NT2/D1 (cell line): Measurements from ENCODE around the gene CYP27A1.
A peak's percentile ranks its signal among the peaks of the same experiment; 100 is the strongest.

Source experiments
- DNase-seq: peaks from one replicate; pipeline ENCODE4 v3.0.0-alpha.2; 2011; ENCODE audit warnings: low read depth, low spot score
- H3K27me3 ChIP-seq: 2 replicates; pipeline ENCODE4 v1.6.0; 2011; ENCODE audit warnings: mild to moderate bottlenecking; ENCODE audit not compliant: insufficient read length, insufficient read depth
- H3K36me3 ChIP-seq: 2 replicates; pipeline ENCODE4 v1.6.1; 2011; ENCODE audit warnings: mild to moderate bottlenecking, low read length, mixed read lengths; ENCODE audit not compliant: insufficient read depth, insufficient read length
- H3K4me1 ChIP-seq: 2 replicates; pipeline ENCODE4 v1.5.1; 2011; ENCODE audit not compliant: insufficient read depth, insufficient read length
- H3K4me3 ChIP-seq: 2 replicates; pipeline ENCODE4 v1.5.1; 2011; ENCODE audit warnings: low read depth; ENCODE audit not compliant: insufficient read length
- H3K9ac ChIP-seq: 2 replicates; pipeline ENCODE4 v1.6.0; 2011; ENCODE audit warnings: low read depth; ENCODE audit not compliant: insufficient read length
- H3K9me3 ChIP-seq: 2 replicates; pipeline ENCODE4 v1.5.1; 2011; ENCODE audit warnings: mild to moderate bottlenecking, low read length; ENCODE audit not compliant: insufficient read depth
- SUZ12 ChIP-seq: IDR thresholded peaks from 2 replicates; pipeline ENCODE4 v1.6.1; 2011; ENCODE audit not compliant: insufficient read length, insufficient read depth; ENCODE audit errors: extremely low read depth
- YY1 ChIP-seq: IDR thresholded peaks from 2 replicates; pipeline ENCODE4 v1.6.1; 2011; ENCODE audit not compliant: insufficient read length, insufficient read depth
- ZNF274 ChIP-seq: IDR thresholded peaks from 2 replicates; pipeline ENCODE4 v1.6.1; 2011; ENCODE audit warnings: mild to moderate bottlenecking, low read depth, low read length

The CYP27A1 gene

DNA sequence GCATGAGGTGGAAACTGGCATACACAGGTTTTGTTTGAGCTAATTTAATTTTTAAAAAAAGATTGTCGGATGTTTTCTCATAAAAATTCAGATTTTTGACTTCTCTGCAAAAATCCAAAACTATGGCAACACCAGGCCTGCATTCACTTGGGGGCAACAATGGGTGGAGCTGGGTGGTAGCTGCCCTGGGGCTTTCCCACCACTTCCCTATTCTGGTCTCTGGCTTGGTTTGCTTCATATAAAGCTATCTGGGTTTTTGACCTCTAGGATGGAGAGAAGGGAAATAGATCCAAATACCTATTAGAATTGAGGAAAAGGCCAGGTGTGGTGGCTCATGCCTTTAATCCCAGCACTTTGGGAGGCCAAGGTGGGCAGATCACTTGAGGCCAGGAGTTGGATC is 5.5 kb upstream of the CYP27A1 start:
- TF ChIP-seq ZNF274 (no peak), YY1 (no peak), SUZ12 (no peak)
- no peak overlapping the region for H3K4me3 ChIP-seq
- H3K27me3 ChIP-seq = peaks cover 9% of the 10 kb centered on the region
- peaks cover 4% of the 10 kb centered on the region for H3K36me3 ChIP-seq
- H3K4me1 ChIP-seq = no peaks in the 10 kb centered on the region
- H3K9ac ChIP-seq = no peak overlapping the region
- no peak for DNase-seq
- H3K9me3 ChIP-seq = peaks cover 30% of the 10 kb centered on the region

GRCh38 chr2:218777276-218777990 is 4.5 kb upstream of the CYP27A1 start:
- Histone ChIP-seq H3K36me3 (peaks cover 4% of the 10 kb centered on the region), H3K4me1 (no peaks in the 10 kb centered on the region), H3K27me3 (peaks cover 18% of the 10 kb centered on the region), H3K4me3 (no peak overlapping the region), H3K9ac (no peak overlapping the region), H3K9me3 (peaks cover 30% of the 10 kb centered on the region)
- TF ChIP-seq YY1 (no peak), SUZ12 (no peak), ZNF274 (no peak)
- no peak for DNase-seq

GRCh38 chr2:218780046-218780445 is 1.9 kb upstream of the CYP27A1 start:
- H3K36me3 ChIP-seq = no peaks in the 10 kb centered on the region
- peaks cover 38% of the 10 kb centered on the region for H3K27me3 ChIP-seq
- H3K9me3 ChIP-seq = peaks cover 29% of the 10 kb centered on the region
- DNase-seq = no peak
- no peak overlapping the region for H3K4me3 ChIP-seq
- H3K4me1 ChIP-seq = no peaks in the 10 kb centered on the region
- TF ChIP-seq ZNF274 (no peak), YY1 (no peak), SUZ12 (no peak)
- H3K9ac ChIP-seq = no peak overlapping the region

DNA sequence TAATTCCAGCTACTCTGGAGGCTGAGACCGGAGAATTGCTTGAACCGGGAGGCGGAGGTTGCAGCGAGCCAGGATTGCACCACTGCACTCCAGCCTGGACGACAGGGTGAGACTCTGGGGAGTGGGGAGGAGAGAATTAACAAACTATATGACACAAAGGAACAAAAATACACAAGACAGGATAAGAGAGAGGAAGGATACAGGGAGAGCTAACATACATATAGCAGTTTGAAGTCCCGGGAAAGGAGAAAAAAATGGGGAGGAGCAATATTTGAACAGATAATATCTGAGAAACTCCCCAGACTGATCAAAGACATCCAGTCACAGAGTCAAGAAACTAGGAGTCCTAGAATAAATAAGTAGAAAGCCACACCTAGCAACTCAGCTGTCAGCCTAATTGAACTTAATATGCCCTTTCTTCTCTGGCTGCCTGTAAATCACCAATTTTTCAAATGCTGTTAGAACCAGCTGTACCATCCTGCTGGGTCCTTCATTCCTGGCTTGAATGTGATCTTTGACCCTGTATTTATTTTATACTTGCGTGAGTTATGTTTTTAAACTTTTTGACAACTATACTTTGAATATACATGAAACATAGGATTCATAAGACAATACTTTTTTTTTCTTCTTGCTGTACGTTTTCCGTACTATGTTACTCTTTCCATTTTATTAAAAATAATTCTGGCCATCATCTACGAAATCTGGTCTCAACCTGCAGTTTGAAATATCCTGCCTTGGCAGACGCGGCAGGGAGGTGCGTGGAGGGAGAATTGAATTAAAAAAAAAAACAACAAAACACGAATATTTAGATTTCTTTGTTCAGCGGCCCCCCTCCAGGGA is 876 bp upstream of the CYP27A1 start:
- no peaks in the 10 kb centered on the region for H3K36me3 ChIP-seq
- no peak for DNase-seq
- H3K4me3 ChIP-seq = peak overlapping the region; percentile 70
- H3K27me3 ChIP-seq = peaks cover 38% of the 10 kb centered on the region
- H3K9me3 ChIP-seq = peaks cover 20% of the 10 kb centered on the region
- H3K9ac ChIP-seq = peak overlapping the region; percentile 95
- TF ChIP-seq SUZ12 = no peak
- no peak for TF ChIP-seq ZNF274
- no peak for TF ChIP-seq YY1
- no peaks in the 10 kb centered on the region for H3K4me1 ChIP-seq

DNA sequence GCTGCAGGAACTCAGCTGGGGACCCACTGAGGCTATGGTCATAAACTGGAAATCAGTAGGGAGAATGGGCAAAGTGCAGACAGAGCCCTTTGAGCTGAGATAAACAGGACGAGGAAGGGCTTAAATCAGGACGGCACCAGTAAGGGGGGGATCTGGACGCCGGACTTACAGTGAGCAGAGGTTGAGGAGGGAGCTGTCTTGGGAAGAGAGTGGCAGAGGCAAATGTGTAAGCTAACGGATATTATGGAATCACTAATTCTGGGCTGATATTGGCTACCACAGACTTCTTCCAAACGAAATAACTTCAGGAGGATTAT is 539 bp downstream of the CYP27A1 start:
- Histone ChIP-seq H3K9ac (peak overlapping the region; percentile 95), H3K4me1 (no peaks in the 10 kb centered on the region), H3K4me3 (peak overlapping the region; percentile 70), H3K36me3 (no peaks in the 10 kb centered on the region), H3K9me3 (peaks cover 6% of the 10 kb centered on the region; the same call in 1 of the 2 replicates), H3K27me3 (peaks cover 38% of the 10 kb centered on the region)
- TF ChIP-seq SUZ12 (no peak), ZNF274 (no peak), YY1 (no peak)
- no peak for DNase-seq

DNA sequence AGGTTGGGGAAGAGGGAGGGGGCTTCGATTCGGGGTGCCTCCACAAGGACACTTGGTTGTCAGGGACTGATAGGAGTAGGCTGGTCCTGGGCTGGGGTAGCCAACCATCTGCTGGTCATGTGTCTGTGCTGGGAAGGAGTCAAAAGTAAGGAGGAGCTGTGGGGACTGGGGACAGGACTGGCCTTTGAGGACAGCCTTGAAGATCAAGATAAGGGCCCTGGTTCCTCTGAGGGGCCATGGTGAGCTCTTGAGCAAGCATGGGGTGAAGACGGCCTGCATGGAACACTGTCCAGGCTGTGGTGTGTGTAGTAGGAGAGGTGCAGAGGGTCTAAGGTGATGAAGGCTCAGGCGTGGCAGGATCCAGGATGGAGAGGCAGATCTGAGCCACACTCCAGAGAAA is 1.7 kb downstream of the CYP27A1 start:
- TF ChIP-seq ZNF274 (no peak), SUZ12 (no peak), YY1 (no peak)

GRCh38 chr2:218785103-218785502 is 3.2 kb downstream of the CYP27A1 start:
- TF ChIP-seq SUZ12 = no peak
- no peak for TF ChIP-seq ZNF274
- no peak for TF ChIP-seq YY1
- Histone ChIP-seq H3K4me3 (no peak overlapping the region), H3K36me3 (no peaks in the 10 kb centered on the region), H3K4me1 (no peaks in the 10 kb centered on the region), H3K9me3 (no peaks in the 10 kb centered on the region), H3K27me3 (peaks cover 38% of the 10 kb centered on the region), H3K9ac (no peak overlapping the region)
- DNase-seq = no peak

More for the DNA sequence above, 1.7 kb downstream of the CYP27A1 start:
- Histone ChIP-seq H3K36me3 (no peaks in the 10 kb centered on the region), H3K9ac (no peak overlapping the region), H3K4me3 (no peak overlapping the region), H3K27me3 (peaks cover 38% of the 10 kb centered on the region), H3K9me3 (no peaks in the 10 kb centered on the region), H3K4me1 (no peaks in the 10 kb centered on the region)
- no peak for DNase-seq
